Left cardiac atrium (tissue), 4 donors: ENCODE measurements around the gene HOXD10. TPM values are rescaled to one million over a fixed set of nuclear protein-coding genes. Genes with fewer than 3 reads are reported as not detected.

ENCODE experiments used
- ATAC-seq, 2 donors: fragments of 200-7000 bp; cut with Tn5 transposase; one replicate each; pipeline ENCODE4 v1.9.1; 2020; ENCODE audit warnings: mild to moderate bottlenecking in 2 of 2, moderate library complexity in 2 of 2
- DNase-seq: peaks from one replicate; pipeline ENCODE4 v3.0.0-alpha.2; 2020
- intact Hi-C, 2 donors: fragments of 100-400 bp; cut with DNase I; formaldehyde crosslinking; loops; one replicate each; pipeline versions ENCODE4 v1.14.1 to v1.15.1; 2022 to 2023
- long read RNA-seq: library from polyadenylated mRNA; unstranded; transcript quantifications from one replicate; pipeline ENCODE4 v2.0.0, GENCODE V29; 2021
- total RNA-seq, 2 donors: library from RNA; stranded (reverse); fragmentation: NEBNext Ultra II Directional; extraction: Animal tissue kit (Norgen Biotek cat#: 25700); gene quantifications; one replicate each; pipeline ENCODE4 v1.2.1, GENCODE V29; 2021
- donor health status: DM: no; HTN: yes; CAD: no.
- donor health status: DM: no; HTN: yes; CAD: no; lungs with severe emphysema.
- donor health status: DM: yes; HTN: yes; CAD: no.
- donor health status: Dilated cardiomyopathy.

The HOXD10 gene
- total RNA-seq, result not detected
- long read RNA-seq, result 0 reads

GRCh38 chr2:176115883-176116813, at the start of gene HOXD10:
HOXD10 (plus strand) TSS chr2:176116778; CDS start chr2:176116834, 56 bp downstream.
- intact Hi-C loops, result no loop called here
- ATAC-seq (peak; percentile 25 to 30), DNase-seq (no peak)

GRCh38 chr2:176067589-176068418, 48.8 kb upstream of the HOXD10 start:
- ATAC-seq, result peak in 1 of 2 donors; percentile 38
- intact Hi-C loops, result no loop called here
- no peak for DNase-seq

GRCh38 chr2:176068419-176068832, 48.2 kb upstream of the HOXD10 start:
- ATAC-seq (no peak), DNase-seq (no peak)
- intact Hi-C loops, result no loop called here

- DNase-seq, result no peak
- intact Hi-C loops, result no loop called here
- no peak for ATAC-seq
Measured at GRCh38 chr2:176071330-176072291, 45.0 kb upstream of the HOXD10 start.

- ATAC-seq, result no peak
- intact Hi-C loops, result no loop called here
- no peak for DNase-seq
Measured at GRCh38 chr2:176072292-176072669, 44.3 kb upstream of the HOXD10 start.

- ATAC-seq, result no peak
- intact Hi-C loops, result no loop called here
- DNase-seq, result no peak
Measured at GRCh38 chr2:176072951-176073904, 43.4 kb upstream of the HOXD10 start.

- DNase-seq (no peak), ATAC-seq (no peak)
- intact Hi-C loops, result no loop called here
Measured at GRCh38 chr2:176074919-176075425, 41.6 kb upstream of the HOXD10 start.

- DNase-seq (no peak), ATAC-seq (no peak)
- intact Hi-C loops, result no loop called here
Measured at GRCh38 chr2:176075481-176075880, 41.1 kb upstream of the HOXD10 start.

- ATAC-seq (no peak), DNase-seq (no peak)
- intact Hi-C loops, result no loop called here
Measured at GRCh38 chr2:176076063-176076462, 40.5 kb upstream of the HOXD10 start.

- DNase-seq, result no peak
- intact Hi-C loops, result no loop called here
- no peak for ATAC-seq
Measured at GRCh38 chr2:176076796-176077195, 39.8 kb upstream of the HOXD10 start.

GRCh38 chr2:176078541-176079284, 37.9 kb upstream of the HOXD10 start:
- no peak for ATAC-seq
- no peak for DNase-seq
- intact Hi-C loops, result no loop called here

GRCh38 chr2:176079285-176079830, 37.2 kb upstream of the HOXD10 start:
- intact Hi-C loops, result no loop called here
- DNase-seq, result no peak
- no peak for ATAC-seq

- intact Hi-C loops, result loop anchor here in 1 of 2 donors (10.0 kb wide), 1 partner anchor 715 kb away; no protein-coding TSS in a partner anchor
- no peak for DNase-seq
- ATAC-seq, result peak; percentile 65 to 72
Measured at GRCh38 chr2:176079831-176080539, 36.6 kb upstream of the HOXD10 start.

- intact Hi-C loops, result loop anchor here in 1 of 2 donors (10.0 kb wide), 1 partner anchor 716 kb away; no protein-coding TSS in a partner anchor
- ATAC-seq (no peak), DNase-seq (no peak)
Measured at GRCh38 chr2:176080540-176081375, 35.8 kb upstream of the HOXD10 start.

GRCh38 chr2:176081376-176081836, 35.2 kb upstream of the HOXD10 start:
- intact Hi-C loops, result loop anchor here in 1 of 2 donors (10.0 kb wide), 1 partner anchor 717 kb away; no protein-coding TSS in a partner anchor
- ATAC-seq (no peak), DNase-seq (no peak)
